Cerebellar nuclear complex (tissue), 1 donor: ENCODE results near the gene VAV1.
"Not testable (repeated sequence)": the region's sequence is repeated elsewhere in the genome, so short reads cannot be mapped to it uniquely, and the experiment has no call there.

Source experiments
- DNase-seq, 2 experiments: peaks; one replicate each; lab custom pipeline; 2025; lab: John Stamatoyannopoulos, UW

The VAV1 gene

GRCh38 chr19:6818246-6818645 lies 45.7 kb downstream of the VAV1 start:
- DNase-seq = no peak

- DNase-seq = no peak
These were observed 46.8 kb downstream of the VAV1 start for GRCh38 chr19:6819323-6819722.

- no peak for DNase-seq
These were observed 47.7 kb downstream of the VAV1 start for GRCh38 chr19:6820237-6820636.

- DNase-seq = no peak
These were observed 49.3 kb downstream of the VAV1 start for GRCh38 chr19:6821639-6822310.

- DNase-seq = no peak
These were observed 49.8 kb downstream of the VAV1 start for GRCh38 chr19:6822311-6822670.

- DNase-seq = no peak
These were observed 52.7 kb downstream of the VAV1 start for GRCh38 chr19:6825076-6825774.

- no peak for DNase-seq
These were observed 53.9 kb downstream of the VAV1 start for GRCh38 chr19:6826281-6826920.

GRCh38 chr19:6828306-6828697 lies 55.8 kb downstream of the VAV1 start:
- DNase-seq = no peak

- no peak for DNase-seq
These were observed 56.5 kb downstream of the VAV1 start for GRCh38 chr19:6828698-6829633.

GRCh38 chr19:6829829-6830228 lies 57.3 kb downstream of the VAV1 start:
- DNase-seq = not testable (repeated sequence)

GRCh38 chr19:6831084-6831483 lies 58.6 kb downstream of the VAV1 start:
- DNase-seq = not testable (repeated sequence)

- no peak for DNase-seq
These were observed 59.9 kb downstream of the VAV1 start for GRCh38 chr19:6832412-6832811.

- no peak for DNase-seq
These were observed 60.8 kb downstream of the VAV1 start for GRCh38 chr19:6833166-6833790.

- DNase-seq = no peak
These were observed 61.9 kb downstream of the VAV1 start for GRCh38 chr19:6834433-6834832.

- DNase-seq = no peak
These were observed 63.0 kb downstream of the VAV1 start for GRCh38 chr19:6835501-6835900.

- DNase-seq = no peak
These were observed 65.0 kb downstream of the VAV1 start for GRCh38 chr19:6837525-6837924.

GRCh38 chr19:6838062-6838655 lies 65.7 kb downstream of the VAV1 start:
- DNase-seq = no peak

- DNase-seq = no peak
These were observed 70.5 kb downstream of the VAV1 start for GRCh38 chr19:6842871-6843607.

GRCh38 chr19:6847828-6848200 lies 75.3 kb downstream of the VAV1 start:
- no peak for DNase-seq

GRCh38 chr19:6848986-6849385 lies 76.5 kb downstream of the VAV1 start:
- no peak for DNase-seq

GRCh38 chr19:6849876-6850275 lies 77.4 kb downstream of the VAV1 start:
- DNase-seq = no peak
